Suprapubic skin (tissue), 4 donors: ENCODE data around the gene ZNF638. TPM values are rescaled to one million over a fixed set of nuclear protein-coding genes. Genes with fewer than 3 reads are reported as not detected.

ENCODE experiments used
- DNase-seq, 2 donors: peaks; one replicate each; pipeline ENCODE4 v3.0.0-alpha.2; 2019; ENCODE audit warnings: low spot score in 2 of 2
- H3K27ac ChIP-seq: fragments of 200-600 bp; sonication (generic); one replicate; pipeline ENCODE4 v1.5.1; 2019
- H3K27me3 ChIP-seq: fragments of 200-600 bp; sonication (generic); one replicate; pipeline ENCODE4 v1.5.1; 2019
- H3K36me3 ChIP-seq: fragments of 200-600 bp; sonication (generic); one replicate; pipeline ENCODE4 v1.5.1; 2019
- H3K4me1 ChIP-seq: fragments of 200-600 bp; sonication (generic); one replicate; pipeline ENCODE4 v1.5.1; 2019
- H3K4me3 ChIP-seq: fragments of 200-600 bp; sonication (generic); one replicate; pipeline ENCODE4 v1.5.1; 2019; ENCODE audit warnings: mild to moderate bottlenecking
- H3K9me3 ChIP-seq: fragments of 200-600 bp; sonication (generic); one replicate; pipeline ENCODE4 v1.5.1; 2019
- CTCF ChIP-seq, 2 donors: fragments of 200-600 bp in 1 of 2; fragments of 450-650 bp in 1 of 2; sonication (generic) in 1 of 2; IDR thresholded peaks; one replicate each; pipeline ENCODE4 v1.5.1; 2016 to 2019; ENCODE audit warnings: antibody characterized with exemption in 2 of 2, mild to moderate bottlenecking in 1 of 2, moderate library complexity in 1 of 2
- EP300 ChIP-seq: sonication (generic); formaldehyde crosslinking; IDR thresholded peaks from one replicate; pipeline ENCODE4 v1.6.1; 2017; ENCODE audit warnings: antibody characterized with exemption
- POLR2A ChIP-seq, 2 donors: fragments of 450-650 bp; IDR thresholded peaks; one replicate each; pipeline ENCODE4 v1.6.1; 2017; ENCODE audit warnings: antibody characterized with exemption in 2 of 2, mild to moderate bottlenecking in 2 of 2, moderate library complexity in 2 of 2
- POLR2AphosphoS5 ChIP-seq, 3 donors: sonication (generic); formaldehyde crosslinking; IDR thresholded peaks; one replicate each; pipeline ENCODE4 v1.6.1; 2017; ENCODE audit warnings: antibody characterized with exemption in 3 of 3
- WGBS: methylation state at CpG from one replicate; pipeline ENCODE4 v1.1.5; 2018; 5-methylcytosine and 5-hydroxymethylcytosine counted together
- total RNA-seq, 4 donors: library from RNA; depleted of rRNA; stranded (reverse); fragments of >200 nt; gene quantifications; one replicate each; pipeline ENCODE4 v1.1.0, GENCODE V29; 2016

Gene ZNF638
- total RNA-seq, 4 donors from 2014 or later, result 91.6 to 258 (median 115) TPM

DNA sequence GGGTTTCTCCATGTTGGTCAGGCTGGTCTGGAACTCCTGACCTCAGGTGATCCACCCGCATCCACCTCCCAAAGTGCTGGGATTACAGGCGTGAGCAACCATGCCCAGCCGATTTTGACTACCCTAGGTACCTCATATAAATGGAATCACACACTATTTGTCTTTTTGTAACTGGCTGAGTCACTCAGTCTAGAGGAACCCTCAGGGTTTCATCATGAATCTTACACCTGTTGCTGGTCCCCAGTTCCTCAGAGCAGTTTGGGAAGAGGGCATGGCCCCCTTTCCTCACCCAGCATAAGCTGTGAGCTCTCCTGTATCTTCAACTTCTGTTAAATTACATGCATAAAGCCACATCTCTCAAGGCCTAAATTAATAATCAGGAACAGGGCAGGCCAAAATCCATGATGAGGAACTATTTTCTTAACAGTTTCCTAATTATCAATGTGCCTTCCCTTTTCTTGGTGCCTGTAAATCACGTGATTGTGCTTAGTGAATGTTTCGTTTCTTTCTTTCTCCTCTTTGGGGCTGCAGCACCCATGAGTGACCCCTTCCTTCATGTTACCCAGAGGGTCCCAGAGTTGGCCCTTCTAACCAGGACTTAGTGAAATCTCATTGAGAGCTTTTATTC is 142.6 kb downstream of the ZNF638 start:
- no peak overlapping the region for H3K4me3 ChIP-seq
- 86% methylated on average over 5 of the region's 5 CpGs for WGBS
- H3K27me3 ChIP-seq, result peaks cover 4% of the 10 kb centered on the region
- H3K36me3 ChIP-seq, result no peaks in the 10 kb centered on the region
- no peaks in the 10 kb centered on the region for H3K4me1 ChIP-seq
- no peak for DNase-seq
- TF ChIP-seq EP300, result no peak
- TF ChIP-seq CTCF (IDR thresholded peaks at IDR 0.05), result no peak
- TF ChIP-seq POLR2A (IDR thresholded peaks at IDR 0.05), result no peak
- no peak for TF ChIP-seq POLR2AphosphoS5 (IDR thresholded peaks at IDR 0.05)
- no peaks in the 10 kb centered on the region for H3K9me3 ChIP-seq
- no peak overlapping the region for H3K27ac ChIP-seq

- WGBS, result 75% methylated on average over 10 of the region's 10 CpGs
Observed at GRCh38 chr2:71474744-71475397, 143.3 kb downstream of the ZNF638 start.

DNA sequence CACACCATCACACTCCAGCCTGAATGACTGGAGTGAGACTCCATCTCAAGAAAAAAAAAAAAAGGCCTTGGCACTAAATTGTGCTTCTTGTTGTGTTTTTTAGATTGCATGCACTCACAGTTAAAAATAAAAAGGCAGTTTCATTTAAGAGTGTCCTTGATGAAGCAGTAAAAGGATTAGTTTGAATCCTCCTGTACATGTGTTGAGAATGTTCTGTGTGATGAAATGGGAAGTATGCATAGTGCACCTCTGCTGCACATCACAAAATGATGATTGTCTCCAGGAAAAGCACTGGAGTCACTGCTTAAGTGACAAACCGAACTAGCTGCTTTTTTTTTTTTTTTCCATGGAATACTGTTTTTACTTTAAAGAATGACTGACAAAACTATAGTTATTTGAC is 144.9 kb downstream of the ZNF638 start:
- Histone ChIP-seq H3K4me3 (no peak overlapping the region), H3K27me3 (no peaks in the 10 kb centered on the region), H3K9me3 (no peaks in the 10 kb centered on the region), H3K36me3 (no peaks in the 10 kb centered on the region), H3K4me1 (no peaks in the 10 kb centered on the region), H3K27ac (no peak overlapping the region)
- no peak for TF ChIP-seq POLR2AphosphoS5 (IDR thresholded peaks at IDR 0.05)
- TF ChIP-seq POLR2A (IDR thresholded peaks at IDR 0.05), result no peak
- TF ChIP-seq EP300, result no peak
- no peak for TF ChIP-seq CTCF (IDR thresholded peaks at IDR 0.05)
- no peak for DNase-seq
- 56% methylated on average over 1 of the region's 1 CpG for WGBS

More at GRCh38 chr2:71474744-71475397, 143.3 kb downstream of the ZNF638 start:
- Histone ChIP-seq H3K4me1 (no peaks in the 10 kb centered on the region), H3K27me3 (no peaks in the 10 kb centered on the region), H3K36me3 (no peaks in the 10 kb centered on the region), H3K9me3 (no peaks in the 10 kb centered on the region), H3K4me3 (no peak overlapping the region), H3K27ac (no peak overlapping the region)
- DNase-seq, result no peak
- TF ChIP-seq POLR2AphosphoS5 (IDR thresholded peaks at IDR 0.05) (no peak), EP300 (no peak), CTCF (IDR thresholded peaks at IDR 0.05) (no peak), POLR2A (IDR thresholded peaks at IDR 0.05) (no peak)

DNA sequence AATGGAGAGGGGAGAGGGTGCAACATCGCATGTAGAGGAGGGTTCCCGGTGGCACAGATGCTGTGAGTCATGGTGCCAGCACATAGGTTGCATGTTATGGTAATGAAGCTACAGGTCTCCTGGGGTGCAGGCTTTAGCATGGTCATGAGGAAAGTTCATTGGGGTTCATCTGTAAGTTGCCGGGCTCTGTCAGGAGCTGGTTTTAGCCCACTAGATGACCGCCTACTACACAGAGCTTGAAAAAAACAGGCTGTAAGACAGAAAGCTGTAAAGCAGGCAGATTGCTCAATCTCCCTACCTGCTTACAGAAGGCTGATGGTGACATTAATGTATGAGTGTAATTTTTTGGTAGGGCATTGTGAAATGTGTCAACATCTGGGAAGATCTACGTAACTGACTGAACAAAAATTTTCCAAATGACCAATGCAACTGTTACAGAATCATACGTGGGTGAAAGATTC is 145.7 kb downstream of the ZNF638 start:
- no peak overlapping the region for H3K4me3 ChIP-seq
- TF ChIP-seq POLR2AphosphoS5 (IDR thresholded peaks at IDR 0.05) (no peak), POLR2A (IDR thresholded peaks at IDR 0.05) (no peak), CTCF (IDR thresholded peaks at IDR 0.05) (no peak), EP300 (no peak)
- no peaks in the 10 kb centered on the region for H3K4me1 ChIP-seq
- H3K9me3 ChIP-seq, result no peaks in the 10 kb centered on the region
- H3K36me3 ChIP-seq, result no peaks in the 10 kb centered on the region
- H3K27ac ChIP-seq, result no peak overlapping the region
- DNase-seq, result no peak
- no peaks in the 10 kb centered on the region for H3K27me3 ChIP-seq
- 66% methylated on average over 6 of the region's 6 CpGs for WGBS

DNA sequence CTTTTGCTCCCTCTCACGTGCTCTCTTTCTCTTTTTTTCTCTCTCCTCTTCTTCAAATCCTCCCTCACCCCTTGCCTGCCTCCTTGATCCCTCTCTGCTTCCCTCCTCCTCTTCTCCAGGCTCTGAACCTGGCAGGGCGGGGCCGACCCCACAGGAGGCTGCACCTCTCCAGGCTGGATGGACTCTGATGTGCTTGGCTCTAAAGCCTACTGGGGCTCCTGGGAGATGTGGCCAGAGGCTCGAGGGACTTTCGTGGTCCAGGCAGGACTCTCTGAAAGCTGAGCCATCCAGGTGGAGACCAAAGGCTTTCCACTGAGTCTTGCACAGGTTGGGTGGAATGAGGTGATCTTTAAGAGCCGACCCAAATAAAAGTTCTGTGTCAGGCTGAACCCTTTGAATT is 147.2 kb downstream of the ZNF638 start:
- Histone ChIP-seq H3K4me3 (no peak overlapping the region), H3K27ac (no peak overlapping the region), H3K9me3 (no peaks in the 10 kb centered on the region), H3K36me3 (no peaks in the 10 kb centered on the region), H3K4me1 (no peaks in the 10 kb centered on the region), H3K27me3 (no peaks in the 10 kb centered on the region)
- no peak for TF ChIP-seq POLR2A (IDR thresholded peaks at IDR 0.05)
- TF ChIP-seq CTCF (IDR thresholded peaks at IDR 0.05), result no peak
- no peak for TF ChIP-seq POLR2AphosphoS5 (IDR thresholded peaks at IDR 0.05)
- TF ChIP-seq EP300, result no peak
- DNase-seq, result no peak
- 80% methylated on average over 6 of the region's 6 CpGs for WGBS
